Right forelimb (tissue), 1 donor: ENCODE data around the gene HOXD11.
A peak's percentile ranks its signal among the peaks of the same experiment; 100 is the strongest.

Source experiments
- DNase-seq: peaks from one replicate; pipeline ENCODE4 v3.0.0-alpha.2; 2018

HOXD11 gene

DNA sequence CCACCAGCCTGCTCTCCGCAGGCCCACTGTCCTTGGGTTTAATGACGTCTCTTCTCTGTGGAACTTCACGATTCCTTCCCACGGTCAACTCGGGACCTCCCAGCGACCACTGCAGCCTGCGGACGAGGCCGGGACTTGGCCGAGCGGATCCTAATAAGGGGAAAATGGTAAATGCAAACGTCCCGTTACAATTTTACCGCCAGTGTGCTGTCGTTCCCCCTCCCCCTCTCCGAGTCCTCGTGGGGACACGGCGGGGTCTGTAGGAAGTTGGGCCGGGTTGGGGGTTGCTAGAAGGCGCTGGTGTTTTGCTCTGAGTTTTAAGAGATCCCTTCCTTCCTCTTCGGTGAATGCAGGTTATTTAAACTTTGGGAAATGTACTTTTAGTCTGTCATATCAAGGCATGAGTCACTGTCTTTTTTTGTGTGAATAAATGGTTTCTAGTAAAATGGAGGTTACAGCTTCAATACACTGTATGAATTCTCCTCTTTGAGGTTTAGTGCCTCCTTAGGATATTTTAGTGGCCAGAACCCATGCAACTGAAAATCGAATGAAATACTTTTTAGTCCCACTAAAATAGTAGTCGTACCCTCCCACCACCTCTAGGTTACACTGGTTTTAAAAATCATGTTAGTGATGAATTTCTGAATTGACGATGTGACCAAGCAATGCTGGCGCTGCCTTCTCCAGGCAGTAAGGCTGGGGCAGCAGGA is 2.3 kb downstream of the HOXD11 start:
- no peak for DNase-seq

DNA sequence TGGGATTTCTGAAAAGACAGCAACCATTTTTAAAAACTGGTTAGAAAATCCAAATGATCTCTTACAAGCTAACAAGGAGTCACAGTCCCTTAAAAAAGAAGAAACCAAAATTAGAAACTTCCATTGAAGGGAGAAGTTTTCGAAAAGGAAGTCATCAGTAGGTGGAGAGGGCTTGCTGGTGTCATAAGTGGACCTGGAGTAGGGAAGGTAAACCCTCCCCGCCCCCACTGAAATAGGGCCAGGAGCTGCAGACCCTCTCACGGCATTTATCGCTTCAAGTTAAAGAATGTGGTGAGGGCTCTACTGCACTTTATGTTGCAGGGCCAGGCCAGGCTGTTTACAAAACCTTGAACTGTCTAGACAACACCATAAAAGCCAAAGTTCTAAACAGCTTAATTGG is 2.9 kb downstream of the HOXD11 start:
- DNase-seq: no peak

DNA sequence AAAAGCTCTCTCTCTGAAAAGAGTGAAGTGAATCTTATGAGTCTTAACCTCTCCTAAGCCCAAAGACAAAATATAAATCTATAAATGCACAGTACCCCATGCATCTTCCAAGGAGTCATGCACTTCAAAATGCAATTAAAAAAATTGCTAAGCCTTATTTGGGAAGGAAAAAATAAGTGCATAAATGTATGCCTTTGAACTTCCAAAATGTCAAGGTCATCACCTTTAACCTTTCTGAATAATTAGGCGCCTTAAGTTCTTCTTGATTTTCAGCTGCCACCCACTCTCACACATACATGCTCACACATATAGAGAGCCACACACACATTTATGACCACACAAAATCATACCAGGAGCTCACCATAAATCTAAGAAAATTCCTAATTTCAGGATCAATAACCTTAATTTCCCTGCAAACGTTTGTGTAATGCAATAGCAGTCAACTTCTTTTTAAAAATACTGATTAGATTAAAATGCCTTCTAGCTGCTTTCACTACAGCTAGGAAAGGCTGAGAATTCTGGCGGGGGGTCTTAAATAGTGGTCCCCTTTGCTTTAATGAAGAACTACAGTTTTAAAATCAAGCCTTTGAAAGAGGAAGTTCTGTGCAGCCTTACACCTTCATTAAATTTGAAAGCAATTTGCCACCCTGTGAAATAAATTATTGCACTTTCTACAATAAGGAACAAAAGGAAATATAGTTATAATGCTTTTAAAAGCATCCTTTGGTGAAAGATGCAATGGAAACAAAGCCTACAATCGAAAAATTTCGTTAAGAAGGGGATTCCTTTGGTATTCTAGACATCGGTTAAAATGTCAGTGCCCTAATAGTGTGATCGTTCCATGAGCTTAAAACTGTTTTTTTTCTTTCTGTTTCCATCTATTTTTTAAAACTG is 3.6 kb downstream of the HOXD11 start:
- DNase-seq: no peak

- DNase-seq: peak; percentile 90
Observed at GRCh38 chr2:176111309-176111663, 4.2 kb downstream of the HOXD11 start.

GRCh38 chr2:176111846-176112374 is 4.8 kb downstream of the HOXD11 start:
- no peak for DNase-seq

DNA sequence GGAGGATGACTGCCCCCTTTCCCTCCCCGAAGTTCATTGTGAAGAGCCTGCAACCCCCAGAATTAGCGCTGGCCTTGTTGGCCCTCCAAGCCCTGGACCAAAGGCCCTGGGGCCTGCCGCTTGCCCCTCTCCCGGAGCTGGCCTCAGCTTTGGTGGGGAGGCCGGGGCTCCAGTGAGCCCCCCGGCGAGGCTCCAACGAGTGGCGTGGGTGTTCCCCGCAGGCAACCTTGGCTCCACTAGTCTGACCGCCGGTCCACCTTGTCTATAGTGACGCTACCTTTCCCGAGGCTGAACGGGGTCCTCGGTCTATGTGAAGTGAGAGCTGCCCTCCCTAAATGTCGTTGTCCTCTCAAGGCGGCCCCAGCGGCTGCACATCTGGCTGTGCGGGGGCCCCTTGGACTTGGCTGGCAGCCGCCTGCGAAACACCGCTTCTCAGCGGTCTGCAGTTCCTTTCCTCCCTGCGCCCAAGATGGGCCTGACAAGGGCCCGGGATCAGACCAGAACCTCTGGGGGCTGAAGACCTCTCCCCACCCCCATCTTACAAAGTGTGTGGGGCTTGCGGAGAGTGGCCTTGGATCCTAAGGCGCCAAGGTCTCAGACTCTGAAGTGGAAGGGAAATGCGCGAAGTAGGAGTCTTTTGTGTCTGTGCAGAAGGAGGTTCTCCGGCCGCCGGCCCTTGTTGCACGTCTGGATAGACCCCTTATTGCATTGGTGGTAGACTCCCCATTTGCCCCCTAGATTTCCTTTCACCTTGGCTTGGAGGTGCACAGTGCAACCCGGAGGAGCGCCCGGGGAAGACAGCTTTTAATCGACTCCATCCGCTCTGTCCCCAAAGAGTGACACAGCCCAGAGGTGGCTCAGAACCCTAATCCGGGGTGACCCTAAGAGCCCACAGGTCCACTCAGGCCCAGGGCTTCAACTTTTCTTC is 5.6 kb downstream of the HOXD11 start:
- peak; percentile 74 for DNase-seq

DNA sequence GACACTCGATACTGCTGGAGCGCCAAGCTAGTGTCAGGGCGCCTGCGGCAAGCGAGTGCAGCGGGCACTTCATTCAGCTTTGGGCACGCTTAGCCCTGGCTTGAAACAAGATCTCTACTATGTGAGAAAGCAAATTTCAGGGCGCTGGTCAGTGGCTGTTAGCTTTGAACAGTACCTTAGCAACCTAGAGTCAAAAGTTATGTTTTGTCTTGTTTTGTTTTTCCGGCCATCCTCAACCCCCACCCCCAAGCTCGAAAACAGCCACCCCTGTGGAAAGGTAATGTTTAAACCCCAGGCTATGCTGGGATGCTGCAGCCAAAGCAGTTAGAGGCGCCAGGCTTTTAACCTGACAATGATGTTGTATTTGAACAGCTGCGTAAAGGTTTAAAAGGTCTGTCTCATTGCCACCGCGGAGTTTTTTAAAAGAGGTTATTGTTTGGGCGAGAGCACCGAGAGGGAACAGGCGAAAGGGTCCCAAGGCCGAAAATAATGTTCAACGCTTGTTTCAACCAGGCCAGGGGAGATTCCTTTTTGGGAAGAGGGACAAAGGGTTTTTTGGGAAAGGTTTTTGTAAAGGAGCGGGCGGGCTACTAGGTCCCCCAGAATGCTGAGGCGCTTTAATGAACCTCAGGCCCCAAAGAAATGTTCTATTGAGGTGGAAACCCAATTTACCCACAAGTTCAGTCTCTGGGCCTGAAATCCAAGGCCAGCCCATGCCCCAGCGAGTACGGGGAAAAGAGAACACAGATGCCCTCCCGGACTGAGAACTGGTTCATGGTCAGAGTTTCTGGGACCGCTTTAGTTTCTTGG is 7.2 kb downstream of the HOXD11 start:
- DNase-seq: no peak

- DNase-seq: no peak
Observed at GRCh38 chr2:176114930-176115625, 8.0 kb downstream of the HOXD11 start.

GRCh38 chr2:176115883-176116813 is 9.1 kb downstream of the HOXD11 start, which contains the start of gene HOXD10:
Gene HOXD10, plus strand, starts transcription at chr2:176116778. Its CDS starts 56 bp downstream, at chr2:176116834.
- peak; percentile 92 for DNase-seq

GRCh38 chr2:176117162-176117822 is 10.2 kb downstream of the HOXD11 start:
- peak; percentile 49 for DNase-seq

DNA sequence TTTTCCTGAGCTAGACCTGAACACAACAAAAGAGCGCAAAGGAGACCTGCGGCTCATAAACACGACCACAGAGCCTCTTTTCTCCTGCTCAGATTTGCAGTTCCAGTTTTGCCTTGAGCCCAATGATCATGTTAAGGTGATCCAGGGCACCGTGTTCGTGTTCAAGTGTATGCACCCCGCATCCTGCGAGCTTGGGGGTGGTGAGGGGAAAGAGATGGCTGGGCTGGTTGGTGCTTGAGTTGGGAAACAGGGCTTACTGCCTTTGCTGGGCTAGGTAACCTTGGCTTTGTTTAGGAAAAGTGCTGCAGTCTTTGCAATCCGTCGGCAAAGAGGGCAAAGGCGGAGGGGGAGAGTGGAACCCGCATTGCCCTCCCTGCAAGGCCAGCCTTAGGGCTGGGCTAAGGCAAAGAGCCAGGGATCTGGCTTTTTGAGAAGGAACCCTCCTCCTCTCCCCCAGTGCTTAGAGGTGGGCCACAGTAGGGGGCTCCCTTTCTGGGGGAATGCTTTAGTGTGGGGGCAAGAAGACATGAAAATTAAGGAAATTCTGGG is 10.8 kb downstream of the HOXD11 start:
- DNase-seq: peak; percentile 53

DNA sequence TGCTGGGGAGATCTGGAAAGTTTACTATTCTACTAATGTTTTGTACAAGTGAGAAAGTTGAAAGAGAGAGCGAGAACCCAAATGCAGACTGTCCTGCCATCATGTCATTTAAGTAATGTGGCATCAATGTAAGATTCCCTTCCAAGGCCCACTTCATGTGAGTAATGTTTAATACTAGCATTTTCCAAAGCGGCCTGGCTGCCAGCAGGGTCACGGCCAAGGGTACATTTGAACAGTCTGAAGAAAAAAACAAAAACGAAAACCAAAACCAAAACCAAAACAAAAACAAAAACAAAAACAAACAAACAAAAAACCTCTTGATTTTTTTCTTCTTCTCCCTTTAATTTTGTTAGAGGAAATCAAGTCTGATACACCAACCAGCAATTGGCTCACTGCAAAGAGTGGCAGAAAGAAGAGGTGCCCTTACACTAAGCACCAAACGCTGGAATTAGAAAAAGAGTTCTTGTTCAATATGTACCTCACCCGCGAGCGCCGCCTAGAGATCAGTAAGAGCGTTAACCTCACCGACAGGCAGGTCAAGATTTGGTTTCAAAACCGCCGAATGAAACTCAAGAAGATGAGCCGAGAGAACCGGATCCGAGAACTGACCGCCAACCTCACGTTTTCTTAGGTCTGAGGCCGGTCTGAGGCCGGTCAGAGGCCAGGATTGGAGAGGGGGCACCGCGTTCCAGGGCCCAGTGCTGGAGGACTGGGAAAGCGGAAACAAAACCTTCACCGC is 11.7 kb downstream of the HOXD11 start:
- DNase-seq: peak; percentile 76

DNA sequence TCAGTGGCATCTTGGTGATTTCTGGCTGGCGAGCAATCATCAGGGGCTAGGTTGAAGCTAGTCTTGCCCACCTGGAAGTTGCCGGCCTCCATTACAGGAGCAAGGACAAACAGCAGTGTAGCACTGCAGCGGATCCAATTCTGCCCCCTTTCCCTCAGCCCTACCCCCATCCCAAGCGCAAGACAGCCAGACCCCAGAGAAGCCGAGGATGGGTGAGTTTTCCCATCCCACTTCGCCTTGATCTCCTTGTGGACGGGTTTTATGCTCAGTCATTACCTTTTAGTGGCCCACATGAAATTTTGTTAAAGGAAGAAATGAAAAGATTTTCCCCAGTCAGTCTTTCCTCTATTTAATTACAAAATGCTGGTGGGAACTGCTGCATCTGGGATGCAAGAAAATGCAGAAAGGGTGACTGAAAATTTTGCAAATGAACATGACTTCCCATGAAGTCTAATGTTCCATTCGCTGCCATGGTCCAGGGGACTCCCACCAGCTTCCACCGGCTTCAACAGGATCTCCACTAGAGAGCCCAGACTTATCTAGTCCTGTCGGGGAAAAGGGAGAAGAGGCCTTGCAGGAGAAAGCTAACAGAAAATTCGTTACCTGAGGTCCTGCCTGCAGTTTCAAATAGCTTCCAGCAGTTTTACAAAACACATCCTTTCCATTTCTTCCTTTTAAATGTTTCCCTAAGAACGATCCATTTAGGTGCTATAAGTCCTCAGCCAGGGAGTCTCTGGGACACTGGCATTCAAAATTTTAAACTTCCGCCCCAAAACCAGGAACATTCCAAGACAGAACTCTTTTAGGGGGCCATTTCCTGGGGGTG is 13.5 kb downstream of the HOXD11 start:
- no peak for DNase-seq

DNA sequence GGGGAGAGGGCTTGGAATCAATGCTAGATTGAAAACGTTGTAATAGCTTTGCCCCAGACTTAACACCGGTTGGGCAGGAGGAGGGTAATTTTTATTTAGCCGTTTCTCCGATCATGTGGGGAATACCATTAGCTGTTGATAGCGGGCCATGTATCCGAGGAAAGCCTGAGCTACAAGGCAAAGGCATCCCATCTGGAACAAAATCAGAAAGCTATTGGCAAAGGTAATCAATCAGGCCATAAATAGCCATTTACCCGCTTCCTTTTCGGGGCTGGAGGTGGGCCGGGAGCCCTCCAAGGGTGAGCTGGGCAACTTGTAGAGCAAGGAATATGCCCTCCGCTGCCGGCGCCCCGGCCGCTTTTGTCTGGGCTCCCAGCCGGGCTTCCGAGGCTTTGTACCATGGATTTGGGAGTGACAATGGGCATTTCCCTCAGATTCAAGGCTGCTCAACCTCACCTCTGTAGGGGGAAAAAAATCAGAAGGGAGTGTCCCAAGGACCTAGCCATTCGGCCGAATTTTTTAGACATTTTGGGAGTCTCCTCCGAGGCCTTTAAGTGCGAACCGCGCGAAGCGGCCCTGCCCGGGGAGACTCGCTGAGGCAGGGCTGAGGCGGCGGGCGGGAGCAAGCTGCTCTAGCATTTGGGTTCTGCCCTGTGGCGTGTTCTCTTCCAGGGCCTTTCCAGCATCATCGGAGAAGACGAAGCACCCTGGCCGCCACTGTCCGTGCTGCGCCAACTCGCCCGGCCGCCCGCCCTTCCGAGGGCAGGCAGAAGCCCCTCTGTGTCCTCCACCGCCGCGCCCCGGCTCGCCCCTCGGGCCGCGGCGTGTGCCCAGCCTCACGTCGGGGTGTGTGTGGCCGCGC is 14.3 kb downstream of the HOXD11 start:
- peak; percentile 70 for DNase-seq

DNA sequence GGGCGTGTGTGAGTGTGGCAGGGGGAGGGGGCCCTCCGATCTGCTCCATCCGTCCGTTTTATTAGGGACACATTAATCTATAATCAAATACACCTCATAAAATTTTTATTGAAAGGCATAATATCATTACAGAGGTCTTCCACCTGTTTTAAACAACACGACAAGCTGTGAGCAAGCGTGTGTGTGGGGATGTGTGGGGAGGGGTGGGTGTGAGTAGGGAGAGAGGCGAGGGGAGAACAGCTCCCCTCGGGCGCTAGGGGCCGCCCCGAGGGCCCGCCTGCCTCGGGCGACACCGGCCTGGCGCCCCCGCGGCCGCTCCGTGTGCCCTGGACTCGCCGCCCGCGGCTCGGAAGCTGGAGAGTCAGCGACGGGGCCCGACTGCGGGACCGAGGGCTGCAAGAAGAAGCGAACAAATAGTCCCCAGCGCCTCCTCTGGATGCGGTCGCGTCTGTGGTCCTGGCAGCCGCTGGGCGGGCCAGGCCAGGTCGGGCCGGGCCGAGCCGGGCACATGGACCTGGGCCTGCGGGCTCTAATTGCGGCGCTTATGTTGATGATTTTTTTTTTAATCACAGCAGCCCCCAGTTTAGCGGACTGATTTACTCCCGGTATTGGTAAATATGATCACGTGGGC is 15.1 kb downstream of the HOXD11 start:
- peak; percentile 88 for DNase-seq
